Inferior parietal cortex (tissue), 1 donor: ENCODE results near the gene BBS9.

ENCODE experiments used
- DNase-seq: peaks from one replicate; pipeline ENCODE4 v3.0.0-alpha.2; 2016; ENCODE audit errors: extremely low spot score

Gene BBS9

DNA sequence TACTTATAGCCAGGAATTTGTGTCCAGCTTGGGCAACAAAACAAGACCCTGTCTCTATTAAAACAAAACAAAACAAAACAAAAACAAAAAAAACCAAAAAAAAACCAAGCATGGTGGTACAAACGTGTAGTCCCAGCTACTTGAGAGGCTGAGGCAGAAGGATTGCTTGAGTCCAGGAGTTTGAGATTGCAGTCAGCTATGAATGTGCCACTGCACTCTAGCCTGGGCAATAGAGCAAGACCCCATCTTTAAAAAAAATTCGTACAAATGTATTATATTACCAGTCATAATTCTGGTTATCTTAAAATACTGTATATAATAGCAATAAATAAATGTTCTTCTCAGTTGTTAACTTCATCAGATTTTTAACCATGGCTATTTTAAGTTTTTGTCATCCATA, 2.3 kb upstream of the BBS9 start:
- no peak for DNase-seq

DNA sequence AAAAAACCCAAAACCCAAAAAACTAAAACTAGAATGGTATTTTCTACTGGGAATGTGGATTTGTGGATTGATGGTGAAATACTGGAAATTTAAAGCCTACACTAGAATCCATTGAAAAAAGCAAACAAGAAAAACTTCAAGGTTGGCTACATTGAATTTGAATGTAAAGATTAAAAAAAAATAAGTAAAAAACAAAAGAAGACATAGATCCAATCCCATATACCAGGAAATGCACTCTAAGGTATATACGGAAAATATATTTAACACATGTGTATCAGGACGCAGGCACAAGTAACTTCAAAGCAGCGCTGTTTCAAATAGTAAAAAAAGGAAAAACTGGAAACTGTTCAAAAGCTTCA, 754 bp upstream of the BBS9 start:
- no peak for DNase-seq

DNA sequence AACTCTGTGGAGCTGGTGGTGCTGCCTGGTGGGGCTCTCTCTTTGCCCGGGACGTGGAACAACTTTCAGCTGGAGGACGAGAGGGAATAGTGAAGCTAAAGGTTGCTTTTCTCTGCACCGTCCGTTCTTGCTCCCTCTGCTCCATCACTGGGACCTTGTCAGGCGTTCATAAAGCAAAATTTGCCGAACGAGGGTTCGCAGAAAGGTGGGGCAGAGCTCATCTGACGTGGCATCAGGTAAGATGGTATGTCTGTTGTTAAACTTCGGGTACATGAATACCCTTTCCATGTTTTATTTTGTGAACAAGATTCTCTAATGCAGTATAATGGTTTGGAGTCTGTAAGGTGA, 416 bp downstream of the BBS9 start:
- DNase-seq: no peak

DNA sequence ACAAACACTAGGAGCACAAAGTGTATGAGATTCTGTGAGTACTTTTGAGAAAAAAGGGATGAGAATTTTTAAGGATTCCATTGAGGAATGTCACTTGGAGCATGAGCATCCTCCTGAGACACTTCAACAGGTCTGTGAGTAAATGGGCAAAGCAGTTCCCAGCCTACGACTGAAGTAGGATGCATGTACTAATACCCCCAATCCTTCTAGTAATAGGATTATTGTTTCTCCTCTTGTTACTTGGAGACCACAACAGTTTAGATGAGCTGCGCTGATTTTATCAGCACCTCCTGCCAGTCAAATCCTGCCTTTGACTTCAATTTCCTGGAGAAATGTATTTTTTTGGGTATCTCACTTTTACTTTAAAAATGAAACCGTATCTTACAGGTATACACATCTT, 820 bp downstream of the BBS9 start:
- DNase-seq: no peak

DNA sequence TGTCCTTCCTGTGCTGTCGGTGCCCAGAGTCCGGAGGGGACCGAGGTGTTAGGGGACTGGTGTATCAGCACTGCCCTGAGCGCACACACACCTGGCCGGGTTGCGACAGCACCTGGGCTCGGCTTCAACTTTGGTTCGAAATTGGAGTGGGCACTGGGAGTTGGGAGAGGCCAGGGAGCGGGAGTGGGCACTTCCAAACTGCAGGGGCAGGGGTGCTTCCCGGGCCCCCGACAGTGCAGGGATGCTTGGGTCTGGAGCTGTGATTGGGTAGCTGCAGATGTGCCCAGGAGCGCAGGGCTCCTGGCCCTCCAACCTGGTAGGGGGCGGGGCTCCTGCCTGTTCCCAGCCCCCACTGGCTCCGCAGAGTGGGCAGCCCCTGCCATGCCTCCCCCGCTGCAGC, 7.7 kb downstream of the BBS9 start:
- no peak for DNase-seq

DNA sequence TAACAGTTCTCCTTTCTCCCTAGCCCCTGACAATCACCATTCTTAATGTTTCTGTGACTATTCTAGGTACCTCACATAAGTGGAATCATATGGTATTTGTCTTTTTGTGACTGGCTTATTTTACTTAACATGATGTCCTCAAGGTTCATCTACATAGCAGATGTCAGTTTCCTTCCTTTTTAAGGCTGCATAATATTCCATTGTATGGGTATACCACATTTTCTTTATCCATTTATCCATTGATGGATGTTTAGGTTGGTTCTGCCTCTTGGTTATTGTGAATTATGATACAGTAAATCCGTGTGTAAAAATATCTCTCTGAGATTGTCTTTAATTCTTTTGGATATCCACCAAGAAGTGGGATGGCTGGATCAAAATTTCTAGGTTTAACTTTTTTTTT, 13.2 kb downstream of the BBS9 start:
- no peak for DNase-seq

DNA sequence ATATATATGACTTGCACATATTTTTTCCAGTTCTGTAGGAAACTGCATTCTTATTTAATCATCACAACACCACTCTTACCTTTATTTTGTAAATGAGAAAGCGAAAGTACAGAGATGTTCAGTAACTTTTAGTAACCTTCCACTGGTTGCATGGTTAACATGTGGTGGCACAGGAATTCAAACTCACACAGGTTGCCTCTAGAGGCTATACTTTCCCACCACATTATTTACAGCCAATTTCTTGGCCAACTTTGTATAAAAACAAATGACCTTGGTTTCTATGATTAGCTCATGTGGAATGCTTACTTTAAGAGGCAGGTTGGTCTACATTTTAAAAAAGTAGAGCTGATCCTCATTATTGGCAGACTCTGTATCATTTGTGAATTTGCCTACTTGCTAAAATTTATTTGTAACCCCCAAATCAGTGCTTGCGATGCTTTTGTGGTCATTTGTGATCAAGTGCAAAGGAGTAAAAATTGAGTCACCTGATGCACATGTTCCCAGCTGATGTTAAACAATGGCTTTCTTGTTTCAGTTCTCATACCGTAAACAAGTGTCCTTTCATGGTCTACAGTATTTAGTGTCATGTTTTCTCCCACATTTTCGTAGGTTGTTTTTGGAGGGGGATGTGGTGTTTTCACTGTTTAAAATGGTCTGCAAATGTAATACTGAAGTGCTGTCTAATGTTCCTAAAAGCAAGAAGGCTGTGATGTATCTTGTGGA, 14.8 kb downstream of the BBS9 start:
- DNase-seq: peak; percentile 24

DNA sequence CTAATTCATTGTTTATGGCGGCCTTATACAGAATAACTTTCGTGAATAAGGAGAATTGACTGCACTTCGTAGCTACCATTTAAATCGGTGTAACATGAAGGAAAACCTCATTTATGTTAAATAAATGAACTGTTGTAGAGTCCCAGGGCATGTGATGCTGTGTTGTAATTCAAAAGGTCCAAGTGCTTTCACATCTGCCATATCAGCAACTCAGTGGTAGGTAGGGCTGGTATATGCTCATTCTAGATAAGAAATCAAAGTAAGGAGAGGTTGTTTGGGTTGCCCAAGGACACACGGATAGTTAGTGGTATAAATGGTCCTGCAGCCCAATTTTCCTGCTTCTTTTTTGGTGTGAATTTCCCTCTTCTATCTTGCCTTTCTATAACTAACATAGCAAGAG, 15.8 kb downstream of the BBS9 start:
- no peak for DNase-seq

DNA sequence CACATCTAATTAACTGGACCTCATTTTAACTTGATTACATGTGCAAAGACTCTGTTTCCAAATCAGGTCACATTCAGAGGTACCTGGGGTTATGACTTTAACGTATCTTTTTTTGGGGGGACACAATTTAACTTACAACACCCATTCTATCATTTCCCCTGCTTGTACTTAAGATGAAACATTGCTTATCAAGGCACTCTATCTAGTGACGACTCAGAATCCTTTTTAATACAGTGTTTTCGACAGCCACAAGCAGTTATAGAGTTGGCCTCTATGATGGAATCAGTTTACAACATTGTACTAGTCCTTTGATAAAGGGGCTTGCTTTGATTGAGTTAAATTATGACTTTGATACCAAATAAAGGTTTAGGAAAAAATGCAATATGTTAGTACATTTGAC, 22.7 kb downstream of the BBS9 start:
- DNase-seq: no peak

DNA sequence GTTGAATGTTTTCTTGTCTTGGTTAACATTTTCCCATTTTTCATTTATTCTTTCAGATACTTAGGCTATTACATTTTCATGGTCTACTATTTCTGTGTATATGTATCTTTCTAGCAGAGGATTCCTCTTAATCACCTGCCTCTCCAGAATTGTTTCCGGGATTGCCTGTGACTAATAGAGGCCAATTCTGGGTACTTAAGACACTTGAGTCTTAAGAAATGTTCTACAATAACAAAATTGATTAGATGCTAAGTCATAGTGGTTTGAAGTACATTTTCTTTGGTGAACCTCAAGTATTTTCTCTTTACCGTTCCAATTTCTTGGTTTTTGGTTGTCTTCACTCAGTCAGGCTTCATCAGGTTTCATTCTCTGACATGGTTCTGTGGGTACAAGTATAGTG, 26.4 kb downstream of the BBS9 start:
- DNase-seq: no peak

DNA sequence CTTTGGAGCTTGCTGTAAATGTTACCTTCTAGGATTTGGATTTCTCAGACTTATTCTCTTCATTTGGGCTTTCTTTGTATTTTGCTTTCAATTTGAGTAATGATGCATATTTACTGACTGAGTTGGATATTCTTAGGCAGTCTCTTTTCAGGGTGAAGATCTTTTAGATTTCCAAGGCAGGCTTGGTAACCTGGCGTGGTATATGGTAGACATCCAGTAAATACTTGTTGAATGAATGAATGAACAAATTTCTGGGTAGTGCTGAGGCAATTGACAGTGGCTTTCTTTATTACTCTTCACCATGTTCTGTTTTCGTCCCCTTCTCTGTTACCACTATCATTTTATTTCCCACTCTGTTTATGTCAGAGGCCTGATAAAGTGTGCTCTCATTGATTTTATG, 27.1 kb downstream of the BBS9 start:
- no peak for DNase-seq

DNA sequence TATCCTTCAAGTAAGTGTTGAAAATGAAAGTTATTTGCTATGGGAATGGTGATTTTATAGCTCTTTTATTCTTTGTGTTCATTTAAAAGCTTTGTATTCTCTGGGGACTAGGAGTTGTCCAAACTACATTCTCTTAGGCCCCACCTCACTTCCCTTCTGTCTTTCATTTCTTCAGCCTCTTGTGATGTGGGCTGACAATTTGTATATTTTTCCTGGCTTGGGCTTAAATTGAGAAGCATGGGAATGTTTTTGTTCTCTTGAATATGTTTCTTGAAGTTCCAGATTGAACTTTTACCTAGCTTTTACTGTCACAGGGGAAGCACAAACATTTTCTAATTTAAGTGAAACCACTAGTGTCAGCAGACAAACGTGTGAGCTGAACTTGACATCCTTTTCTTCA, 27.9 kb downstream of the BBS9 start:
- DNase-seq: no peak

DNA sequence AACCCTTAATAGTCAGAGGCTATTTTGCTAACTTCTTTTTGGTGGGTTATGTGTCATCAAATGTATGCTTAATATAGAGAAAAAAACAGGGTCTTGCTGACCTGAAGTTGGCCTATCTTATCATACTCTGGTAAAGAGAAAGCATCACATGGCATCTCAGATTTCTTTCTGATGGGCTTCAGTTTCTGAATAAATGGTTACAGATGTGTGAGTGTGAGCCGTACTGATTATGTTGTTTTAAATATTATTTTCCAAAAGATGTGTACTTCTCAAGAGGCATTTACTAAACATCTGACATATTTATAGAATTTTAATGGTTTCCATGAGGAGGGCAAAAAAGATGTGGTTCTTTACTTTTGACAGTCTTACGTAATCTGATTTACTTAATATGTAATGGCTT, 28.4 kb downstream of the BBS9 start:
- DNase-seq: no peak

DNA sequence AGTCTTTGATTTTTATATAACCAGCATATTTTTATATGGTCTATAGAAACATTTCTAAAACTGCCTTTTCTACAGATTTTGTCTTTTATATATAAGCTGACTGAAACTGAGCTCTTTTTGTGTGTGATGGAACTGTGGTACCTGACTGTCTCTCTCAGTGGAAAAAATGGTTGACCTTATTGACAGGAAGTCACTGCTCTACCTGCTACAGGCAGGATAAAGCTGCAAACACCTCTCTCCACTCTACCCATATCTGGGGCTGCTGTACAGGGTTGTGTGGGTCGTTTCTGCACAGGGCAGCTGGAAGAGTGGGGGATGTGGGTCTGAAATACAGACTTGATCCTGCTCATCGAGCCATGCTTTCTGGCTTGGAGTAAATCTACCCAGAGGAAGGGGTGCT, 48.5 kb downstream of the BBS9 start:
- DNase-seq: no peak

DNA sequence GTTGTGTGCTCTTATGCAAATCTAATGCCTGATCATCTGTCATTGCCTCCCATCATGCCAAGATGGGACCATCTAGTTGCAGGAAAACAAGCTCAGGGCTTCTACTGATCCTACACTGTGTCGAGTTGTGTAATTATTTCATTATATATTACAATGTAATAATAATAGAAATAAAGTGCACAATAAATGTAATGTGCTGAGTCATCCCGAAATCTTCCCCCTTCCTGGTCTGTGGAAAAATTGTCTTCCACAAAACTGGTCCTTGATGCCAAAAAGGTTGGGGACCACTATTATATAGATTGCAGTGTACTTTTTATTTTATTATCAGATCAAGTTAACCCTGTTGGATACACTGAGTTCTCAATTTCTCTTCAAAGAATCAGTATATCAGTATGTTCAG, 50.2 kb downstream of the BBS9 start:
- DNase-seq: no peak

DNA sequence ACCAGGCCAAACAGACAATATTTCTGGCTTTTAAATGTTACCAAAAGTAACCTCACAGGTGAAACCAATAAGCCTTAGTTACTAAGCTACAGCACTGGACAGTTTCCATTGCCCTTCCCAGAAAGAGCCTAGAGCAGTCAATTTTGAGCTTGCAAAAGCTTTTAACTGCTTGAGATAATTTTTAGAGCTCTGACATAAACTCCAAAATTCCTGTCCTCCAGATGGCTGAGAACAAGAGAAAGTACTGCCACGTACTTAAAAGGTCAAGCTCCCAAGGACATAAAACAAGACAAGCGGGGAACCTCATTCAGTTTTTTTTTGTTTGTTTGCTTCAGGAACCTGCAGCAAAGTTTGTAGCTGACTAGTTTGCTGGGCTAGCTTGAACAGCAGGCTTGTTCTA, 54.1 kb downstream of the BBS9 start:
- DNase-seq: no peak

DNA sequence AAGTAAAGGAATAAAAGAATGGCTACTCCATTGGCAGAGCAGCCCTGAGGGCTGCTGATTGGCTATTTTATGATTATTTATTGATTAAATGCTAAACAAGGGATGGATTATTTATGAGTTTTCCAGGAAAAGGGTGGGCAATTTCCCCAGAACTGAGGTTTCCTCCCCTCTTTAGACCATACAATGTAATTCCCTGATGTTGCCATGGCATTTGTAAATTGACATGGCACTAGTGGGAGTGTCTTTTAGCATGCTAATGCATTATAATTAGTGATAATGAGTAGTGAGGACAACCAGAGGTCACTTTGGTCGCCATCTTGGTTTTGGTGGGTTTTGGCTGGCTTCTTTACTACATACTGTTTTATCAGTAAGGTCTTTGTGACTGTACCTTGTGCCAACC, 55.5 kb downstream of the BBS9 start:
- no peak for DNase-seq

DNA sequence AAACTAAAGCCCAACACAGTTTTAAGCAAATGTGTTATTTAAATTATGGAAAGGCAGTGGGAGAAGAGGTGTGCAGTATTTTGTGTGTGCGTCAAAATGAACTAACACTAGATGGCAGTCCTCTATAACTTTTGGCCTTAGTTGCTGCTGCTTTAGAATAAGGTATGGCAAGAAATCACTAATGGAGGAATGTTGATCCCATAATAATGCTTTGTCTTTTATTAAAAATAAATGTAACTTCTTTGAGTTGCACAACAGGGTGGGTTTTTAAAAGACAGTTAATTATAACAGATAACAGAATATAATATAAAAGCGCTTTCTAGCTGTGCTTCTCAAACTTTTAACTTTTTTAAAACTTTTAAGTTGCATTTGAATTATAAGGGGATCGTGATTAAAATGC, 56.4 kb downstream of the BBS9 start:
- DNase-seq: peak; percentile 50

DNA sequence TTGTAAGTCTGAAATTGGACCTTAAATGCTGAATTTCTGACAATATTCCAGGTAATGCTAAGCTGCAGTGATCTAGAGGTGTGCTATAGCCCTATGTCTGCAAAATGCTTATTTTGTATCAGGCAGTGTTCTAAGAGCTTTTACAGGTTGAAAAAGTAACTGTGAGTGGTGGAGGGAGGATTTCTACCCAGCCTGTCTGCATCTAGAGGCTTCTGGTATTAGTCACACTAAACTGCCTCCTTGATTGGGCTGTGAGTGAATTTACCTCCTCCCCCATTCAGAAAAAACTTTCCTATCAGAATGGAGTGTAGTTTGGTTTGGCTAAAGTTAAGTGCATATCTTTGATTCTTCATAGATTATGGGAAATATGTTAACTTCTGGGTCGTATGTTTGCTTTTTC, 56.8 kb downstream of the BBS9 start:
- DNase-seq: no peak

DNA sequence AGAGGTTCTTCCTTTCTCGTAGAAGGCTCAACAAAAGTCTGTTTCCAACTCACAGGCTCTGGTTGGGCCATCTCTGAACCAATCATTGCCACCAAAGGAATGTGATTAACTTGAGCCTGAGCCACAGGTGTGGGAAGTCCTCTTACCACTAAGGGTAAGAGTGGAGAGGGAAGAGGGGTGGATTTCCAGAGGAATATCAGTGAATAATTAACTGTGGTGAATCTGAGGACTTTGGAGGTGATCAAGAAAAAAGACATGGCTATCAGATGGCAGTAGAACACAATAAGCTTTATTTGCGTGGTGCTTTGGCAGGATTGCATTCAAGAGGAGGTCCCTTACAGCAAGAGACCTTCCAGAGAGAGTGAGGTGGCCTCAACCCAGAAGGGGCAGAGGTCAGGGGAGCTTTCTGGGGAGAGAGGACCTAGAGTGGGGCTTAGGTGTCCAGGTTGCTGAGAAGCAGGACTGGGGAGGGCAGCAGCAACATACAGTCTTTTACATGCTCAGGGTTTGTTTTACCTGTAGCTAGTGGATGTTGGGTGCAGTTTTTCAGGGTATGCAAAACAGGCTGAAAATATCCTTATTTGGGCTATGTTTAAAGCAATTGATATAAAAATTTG, 61.4 kb downstream of the BBS9 start:
- DNase-seq: no peak

DNA sequence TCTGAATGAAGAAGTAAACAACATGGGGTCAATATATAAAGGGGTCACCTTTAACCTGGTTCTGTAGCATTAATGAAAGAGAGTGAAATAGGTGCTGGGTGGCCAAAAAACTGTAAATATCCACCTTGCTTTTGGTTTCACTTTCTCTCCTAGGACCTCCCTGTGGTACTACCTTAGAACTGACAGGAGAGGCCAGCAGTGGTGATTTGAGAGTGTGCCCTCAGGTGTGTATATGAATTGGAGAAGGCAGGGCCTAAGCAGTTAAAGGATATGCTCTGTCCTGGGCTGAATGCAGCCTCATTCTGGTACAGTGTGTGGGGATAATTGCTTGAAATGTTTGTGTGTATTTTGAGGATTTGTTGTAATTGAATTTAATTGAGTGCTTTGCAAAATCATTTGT, 62.0 kb downstream of the BBS9 start:
- DNase-seq: no peak

DNA sequence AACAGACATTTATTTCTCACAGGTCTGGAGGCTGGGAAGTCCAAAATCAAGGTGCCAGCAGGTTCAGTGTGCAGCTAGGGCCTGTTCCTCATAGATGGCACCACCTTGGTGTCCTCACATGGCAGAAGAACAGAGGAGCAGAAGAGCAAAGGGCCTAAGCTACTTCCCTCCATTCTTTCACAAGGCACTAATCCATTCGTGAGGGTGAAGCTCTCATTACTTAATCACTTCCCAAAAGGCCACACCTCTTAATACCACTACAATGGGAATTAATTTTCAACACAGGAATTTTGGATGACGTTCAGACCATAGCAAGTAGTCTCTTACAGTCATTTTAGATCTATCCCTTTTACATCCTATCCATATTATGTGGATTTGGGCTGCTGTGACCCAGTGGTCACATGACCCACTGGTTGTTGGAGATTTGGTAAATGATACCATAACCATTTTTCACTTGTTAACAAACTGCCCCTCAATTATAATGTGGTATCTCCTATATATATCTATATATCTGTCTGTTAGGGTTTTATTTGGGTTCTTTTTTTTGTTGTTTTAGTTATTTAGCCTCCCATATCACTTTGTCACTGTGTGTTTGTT, 63.4 kb downstream of the BBS9 start:
- DNase-seq: no peak

DNA sequence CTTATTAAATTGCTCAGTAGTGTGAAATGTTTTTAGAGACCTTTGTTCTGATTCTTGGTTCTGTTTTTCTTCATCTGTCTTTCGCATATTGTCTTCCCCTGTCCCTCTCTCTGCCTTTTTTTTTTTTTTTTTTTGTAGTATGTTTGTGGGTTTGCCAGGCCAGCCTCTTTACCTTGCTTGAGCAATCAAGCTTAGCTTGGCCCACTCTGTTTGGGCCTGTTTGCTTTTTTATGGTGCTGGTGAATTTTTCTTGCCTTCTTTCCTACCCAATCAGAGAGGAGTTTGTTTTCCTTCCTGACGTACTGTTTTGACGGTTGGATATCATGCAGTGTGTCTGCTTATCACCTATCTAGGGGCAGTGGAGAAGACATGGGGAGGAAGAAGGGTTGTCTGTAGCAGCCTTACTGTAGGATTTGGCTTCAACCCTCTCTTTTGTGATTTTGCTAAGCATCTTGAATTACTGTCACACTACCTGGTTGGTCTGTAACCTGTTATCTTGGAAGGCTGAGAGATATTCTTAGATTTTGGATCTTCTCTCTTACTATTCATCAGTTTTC, 64.0 kb downstream of the BBS9 start:
- no peak for DNase-seq

DNA sequence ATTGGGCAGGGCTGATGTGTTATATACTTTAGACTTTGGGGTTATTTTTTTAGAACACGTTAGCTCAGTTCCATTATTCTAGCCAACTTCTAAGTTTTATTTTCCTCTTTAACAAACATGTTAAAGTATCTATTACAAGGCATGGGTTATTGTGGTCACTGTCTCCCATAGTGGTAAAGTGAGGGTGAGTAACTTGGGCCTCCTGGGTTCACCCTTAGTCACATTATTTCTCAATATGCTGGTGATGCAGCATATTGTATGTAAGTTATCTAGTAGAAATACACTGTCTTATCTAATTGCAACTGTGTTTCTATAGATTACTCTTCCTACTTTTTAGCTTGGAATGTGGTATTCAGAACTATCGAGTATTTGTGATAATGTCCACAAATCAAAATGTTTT, 65.9 kb downstream of the BBS9 start:
- no peak for DNase-seq
